Mucosa of descending colon (tissue), 3 donors: ENCODE results near the gene CYP19A1. TPM values are rescaled to one million over a fixed set of nuclear protein-coding genes. Genes with fewer than 3 reads are reported as not detected.

ENCODE experiments used
- ATAC-seq: fragments of 200-7000 bp; cut with Tn5 transposase; one replicate; pipeline ENCODE4 v1.9.1; 2020; ENCODE audit warnings: mild to moderate bottlenecking, moderate library complexity
- DNase-seq, 3 donors: peaks; one replicate each; pipeline ENCODE4 v3.0.0-alpha.2; 2020
- H3K36me3 ChIP-seq: fragments of 200-600 bp; one replicate; pipeline ENCODE4 v1.8.0; 2021; ENCODE audit warnings: low read depth, mild to moderate bottlenecking
- H3K4me1 ChIP-seq: fragments of 200-600 bp; one replicate; pipeline ENCODE4 v1.8.0; 2021; ENCODE audit warnings: low read depth, mild to moderate bottlenecking
- H3K4me3 ChIP-seq: fragments of 200-600 bp; one replicate; pipeline ENCODE4 v1.8.0; 2021; ENCODE audit warnings: mild to moderate bottlenecking
- H3K9me3 ChIP-seq: fragments of 200-600 bp; one replicate; pipeline ENCODE4 v1.8.0; 2021; ENCODE audit warnings: mild to moderate bottlenecking
- intact Hi-C, 2 donors: fragments of 100-400 bp; cut with DNase I in 1 of 2; cut with micrococcal nuclease in 1 of 2; formaldehyde crosslinking; loops; one replicate each; pipeline versions ENCODE4 v1.11.0 to v1.11.1; 2022; cut with DNase I, micrococcal nuclease
- total RNA-seq, 3 donors: library from RNA; stranded (reverse); fragmentation: NEBNext Ultra II Directional in 2 of 3; extraction: Animal tissue kit (Norgen Biotek cat#: 25700) in 2 of 3; gene quantifications; one replicate each; pipeline versions ENCODE4 v1.2.1 to v1.2.4, GENCODE V29; 2021 to 2023
- TF ChIP-seq, protein P1 (sequence below): fragments of 200-600 bp; IDR thresholded peaks from one replicate; pipeline ENCODE4 v1.8.0; 2022; ENCODE audit warnings: antibody characterized with exemption, mild to moderate bottlenecking
- donor health status: DM: no; HTN: no; CAD: no; lungs with moderate emphysema.
- donor health status: DM: no; HTN: no; CAD: no.
- donor health status: DM: no; HTN: yes; CAD: no.

CYP19A1 gene
- total RNA-seq, 3 donors from 2014 or later, result 0.06 to 0.63 (median 0.23) TPM

DNA sequence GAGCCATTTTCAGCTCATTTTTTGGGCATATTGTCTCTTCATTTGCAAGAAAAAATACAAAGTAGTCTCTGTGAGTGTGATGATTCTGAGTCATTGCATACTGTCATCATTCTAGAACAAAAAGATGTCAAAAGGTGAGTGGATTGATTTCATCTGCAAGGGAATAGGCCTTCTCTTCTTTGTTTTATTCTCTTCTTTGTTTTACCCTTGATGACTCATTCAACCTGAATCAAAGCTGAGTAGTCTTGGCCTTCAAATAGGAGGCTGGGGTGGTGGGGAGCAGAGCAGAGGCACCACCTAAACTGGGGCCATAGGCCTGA, 25.4 kb downstream of the CYP19A1 start:
- ATAC-seq, result no peak
- intact Hi-C loops, result no loop called here
- DNase-seq, result no peak
- Histone ChIP-seq H3K4me3 (no peak overlapping the region), H3K36me3 (no peaks in the 10 kb centered on the region), H3K4me1 (no peaks in the 10 kb centered on the region), H3K9me3 (no peaks in the 10 kb centered on the region)
- TF ChIP-seq, protein P1, sequence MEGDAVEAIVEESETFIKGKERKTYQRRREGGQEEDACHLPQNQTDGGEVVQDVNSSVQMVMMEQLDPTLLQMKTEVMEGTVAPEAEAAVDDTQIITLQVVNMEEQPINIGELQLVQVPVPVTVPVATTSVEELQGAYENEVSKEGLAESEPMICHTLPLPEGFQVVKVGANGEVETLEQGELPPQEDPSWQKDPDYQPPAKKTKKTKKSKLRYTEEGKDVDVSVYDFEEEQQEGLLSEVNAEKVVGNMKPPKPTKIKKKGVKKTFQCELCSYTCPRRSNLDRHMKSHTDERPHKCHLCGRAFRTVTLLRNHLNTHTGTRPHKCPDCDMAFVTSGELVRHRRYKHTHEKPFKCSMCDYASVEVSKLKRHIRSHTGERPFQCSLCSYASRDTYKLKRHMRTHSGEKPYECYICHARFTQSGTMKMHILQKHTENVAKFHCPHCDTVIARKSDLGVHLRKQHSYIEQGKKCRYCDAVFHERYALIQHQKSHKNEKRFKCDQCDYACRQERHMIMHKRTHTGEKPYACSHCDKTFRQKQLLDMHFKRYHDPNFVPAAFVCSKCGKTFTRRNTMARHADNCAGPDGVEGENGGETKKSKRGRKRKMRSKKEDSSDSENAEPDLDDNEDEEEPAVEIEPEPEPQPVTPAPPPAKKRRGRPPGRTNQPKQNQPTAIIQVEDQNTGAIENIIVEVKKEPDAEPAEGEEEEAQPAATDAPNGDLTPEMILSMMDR, result no peak

DNA sequence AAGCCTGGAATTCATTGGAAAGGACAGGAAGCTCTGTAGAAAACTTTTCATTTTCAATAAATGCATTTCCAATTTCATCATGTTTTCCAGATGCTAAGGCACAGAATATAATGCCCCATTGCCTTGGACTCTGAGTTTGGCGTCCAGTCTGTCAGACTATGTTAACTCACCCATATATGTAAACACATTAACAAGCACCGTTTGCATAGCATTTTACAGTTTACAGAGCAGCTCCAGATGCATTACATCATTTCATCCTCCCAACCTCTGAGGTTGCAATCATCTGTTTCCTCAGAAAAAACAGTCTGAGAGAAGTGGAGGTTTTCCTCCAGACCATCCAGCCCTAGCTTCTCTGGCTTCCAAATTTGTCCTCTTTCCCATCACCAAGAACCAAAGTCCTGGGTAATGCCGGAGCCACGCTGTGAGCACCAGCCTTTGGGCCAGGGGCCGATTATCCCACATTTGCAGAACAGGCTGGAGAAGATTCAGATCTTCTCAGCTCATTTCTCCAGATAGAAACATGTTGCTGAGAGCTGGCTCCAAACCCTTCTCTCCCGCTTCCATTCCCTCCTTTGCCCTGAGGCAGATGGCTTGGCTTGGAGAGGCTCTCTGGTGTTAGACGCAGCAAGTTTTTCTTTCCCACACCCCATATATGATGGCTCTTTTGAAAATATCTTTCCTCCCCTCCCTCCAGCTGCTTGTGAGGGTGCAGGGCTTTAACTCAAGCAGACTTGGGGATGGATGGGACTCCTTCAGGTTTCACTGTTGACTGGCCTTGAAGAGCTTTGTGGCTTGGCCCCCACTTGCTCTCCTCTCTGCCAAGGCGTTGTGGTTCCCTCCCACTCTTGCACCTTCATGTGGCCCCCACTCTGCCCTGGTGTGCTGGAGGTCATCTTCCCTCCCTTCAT, 26.0 kb downstream of the CYP19A1 start:
- no peaks in the 10 kb centered on the region for H3K36me3 ChIP-seq
- intact Hi-C loops, result no loop called here
- no peak overlapping the region for H3K4me3 ChIP-seq
- H3K9me3 ChIP-seq, result no peaks in the 10 kb centered on the region
- peak; percentile 33 for ATAC-seq
- H3K4me1 ChIP-seq, result no peaks in the 10 kb centered on the region
- DNase-seq, result no peak
- TF ChIP-seq, protein P1, result no peak

DNA sequence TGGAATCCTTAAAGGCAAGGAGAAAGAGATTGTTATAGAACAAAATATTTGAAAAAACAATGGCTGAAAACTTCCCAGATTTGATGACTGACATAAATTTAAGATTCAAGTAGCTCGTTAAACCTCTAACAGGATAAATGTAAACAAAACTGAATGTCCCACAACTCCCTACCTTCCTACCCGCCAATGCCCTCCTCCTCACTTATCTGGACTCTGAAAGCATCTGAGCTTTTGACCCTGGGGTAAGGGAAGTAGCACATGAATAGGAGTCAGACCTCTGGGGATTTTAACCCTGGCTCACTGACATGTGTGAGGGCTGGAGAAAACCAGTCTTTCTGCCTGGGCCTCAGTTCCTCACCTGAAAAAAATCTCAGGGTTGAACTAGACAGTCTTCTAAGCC, 26.9 kb downstream of the CYP19A1 start:
- Histone ChIP-seq H3K4me1 (no peaks in the 10 kb centered on the region), H3K4me3 (no peak overlapping the region), H3K9me3 (no peaks in the 10 kb centered on the region), H3K36me3 (no peaks in the 10 kb centered on the region)
- ATAC-seq (no peak), DNase-seq (no peak)
- TF ChIP-seq, protein P1, result no peak
- intact Hi-C loops, result no loop called here

DNA sequence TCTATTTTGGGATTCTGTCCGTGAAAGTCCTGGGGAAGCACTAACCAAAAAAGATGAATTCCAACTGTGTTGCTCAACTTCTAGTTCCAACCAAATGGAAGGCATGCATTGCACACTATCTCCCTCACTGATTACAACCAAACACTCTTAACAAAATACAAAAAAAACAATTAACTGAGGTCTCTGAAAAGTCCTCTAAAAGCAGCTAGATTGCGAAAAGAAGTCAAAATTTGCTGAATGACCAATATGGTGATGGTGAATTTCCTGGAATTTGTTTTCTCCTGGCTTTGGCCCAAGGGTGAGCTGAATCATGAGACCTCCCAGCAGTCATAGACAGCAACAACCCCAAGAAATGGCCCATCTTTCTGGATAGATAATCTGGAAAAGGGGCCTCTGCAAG, 28.3 kb downstream of the CYP19A1 start:
- no peak for ATAC-seq

DNA sequence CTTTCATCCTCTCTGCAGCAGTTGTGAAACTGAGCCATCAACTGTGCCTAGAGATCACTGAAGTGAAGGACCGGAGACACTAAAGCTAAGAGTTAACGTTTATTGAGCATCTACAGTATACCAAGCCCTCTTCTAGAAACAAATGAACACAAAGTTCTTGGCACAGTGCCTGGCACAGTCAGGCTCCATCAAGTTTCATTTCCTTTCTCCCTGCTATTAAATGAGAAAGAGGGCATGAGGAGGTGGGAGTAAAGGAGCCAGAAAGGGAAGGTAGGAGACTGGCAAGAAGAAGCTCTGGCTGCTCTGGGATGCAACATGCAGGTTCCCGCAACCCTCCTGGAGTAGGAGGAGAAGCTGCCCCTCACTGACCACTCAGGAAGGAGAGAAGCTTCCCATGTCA, 30.6 kb downstream of the CYP19A1 start:
- Histone ChIP-seq H3K4me3 (no peak overlapping the region), H3K9me3 (no peaks in the 10 kb centered on the region), H3K4me1 (no peaks in the 10 kb centered on the region), H3K36me3 (no peaks in the 10 kb centered on the region)
- no peak for DNase-seq
- intact Hi-C loops, result no loop called here
- no peak for ATAC-seq
- TF ChIP-seq, protein P1, result no peak

More for the DNA sequence above, 28.3 kb downstream of the CYP19A1 start:
- Histone ChIP-seq H3K9me3 (no peaks in the 10 kb centered on the region), H3K4me3 (no peak overlapping the region), H3K36me3 (no peaks in the 10 kb centered on the region), H3K4me1 (no peaks in the 10 kb centered on the region)
- no peak for DNase-seq
- TF ChIP-seq, protein P1, result no peak
- intact Hi-C loops, result no loop called here
